ENCODE results near the gene PCYT1B.

PCYT1B gene

DNA sequence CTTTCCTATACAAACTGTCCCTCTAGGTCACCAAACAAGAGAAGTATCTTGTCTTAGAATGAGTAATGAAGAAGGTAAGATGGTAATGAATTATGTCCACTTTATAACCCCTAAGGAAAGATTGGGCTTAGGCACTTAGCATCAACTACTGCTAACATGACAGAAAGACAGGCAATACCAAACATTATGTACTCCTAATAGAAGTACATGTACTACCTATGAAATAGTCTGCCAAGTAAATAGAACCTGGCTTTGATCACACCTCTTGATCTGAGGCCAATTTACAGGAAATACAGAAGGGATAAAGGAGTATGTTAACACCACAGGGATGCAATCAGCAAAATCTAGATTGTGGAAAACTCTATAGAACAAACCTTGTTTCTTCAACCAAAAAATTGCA lies 14.1 kb upstream of the PCYT1B start:
- H3K36me3 ChIP-seq (replicated peaks; ENCODE audit: low read depth, low read length), result no peaks in the 10 kb centered on the region
- no peak overlapping the region for H3K4me3 ChIP-seq (ENCODE audit: low read length)
- no peak overlapping the region for H2AFZ ChIP-seq (ENCODE audit: low read depth, low read length)
- no peaks in the 10 kb centered on the region for H3K9me3 ChIP-seq (ENCODE audit: insufficient read depth, low read length)
- no peak overlapping the region for H3K9ac ChIP-seq (ENCODE audit: low read length)
- no peaks in the 10 kb centered on the region for H3K4me1 ChIP-seq (ENCODE audit: low read length)
- no peaks in the 10 kb centered on the region for H4K20me1 ChIP-seq (ENCODE audit: insufficient read depth, low read length)
- no peak overlapping the region for H3K27ac ChIP-seq (ENCODE audit: low read length)
- H3K79me2 ChIP-seq (ENCODE audit: low read length), result no peaks in the 10 kb centered on the region
- H3K4me2 ChIP-seq (ENCODE audit: low read length), result no peak overlapping the region
- 0 out of 2 replicates have a peak, but pooled peaks cover 3% of the 10 kb centered on the region for H3K27me3 ChIP-seq (ENCODE audit: low read depth, low read length)
- TF ChIP-seq, protein P1, sequence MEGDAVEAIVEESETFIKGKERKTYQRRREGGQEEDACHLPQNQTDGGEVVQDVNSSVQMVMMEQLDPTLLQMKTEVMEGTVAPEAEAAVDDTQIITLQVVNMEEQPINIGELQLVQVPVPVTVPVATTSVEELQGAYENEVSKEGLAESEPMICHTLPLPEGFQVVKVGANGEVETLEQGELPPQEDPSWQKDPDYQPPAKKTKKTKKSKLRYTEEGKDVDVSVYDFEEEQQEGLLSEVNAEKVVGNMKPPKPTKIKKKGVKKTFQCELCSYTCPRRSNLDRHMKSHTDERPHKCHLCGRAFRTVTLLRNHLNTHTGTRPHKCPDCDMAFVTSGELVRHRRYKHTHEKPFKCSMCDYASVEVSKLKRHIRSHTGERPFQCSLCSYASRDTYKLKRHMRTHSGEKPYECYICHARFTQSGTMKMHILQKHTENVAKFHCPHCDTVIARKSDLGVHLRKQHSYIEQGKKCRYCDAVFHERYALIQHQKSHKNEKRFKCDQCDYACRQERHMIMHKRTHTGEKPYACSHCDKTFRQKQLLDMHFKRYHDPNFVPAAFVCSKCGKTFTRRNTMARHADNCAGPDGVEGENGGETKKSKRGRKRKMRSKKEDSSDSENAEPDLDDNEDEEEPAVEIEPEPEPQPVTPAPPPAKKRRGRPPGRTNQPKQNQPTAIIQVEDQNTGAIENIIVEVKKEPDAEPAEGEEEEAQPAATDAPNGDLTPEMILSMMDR (IDR thresholded peaks at IDR 0.05; ENCODE audit: low read depth, low read length), result no peak
- no peak for TF ChIP-seq EZH2phosphoT487 (IDR thresholded peaks at IDR 0.05; ENCODE audit: low read depth)

DNA sequence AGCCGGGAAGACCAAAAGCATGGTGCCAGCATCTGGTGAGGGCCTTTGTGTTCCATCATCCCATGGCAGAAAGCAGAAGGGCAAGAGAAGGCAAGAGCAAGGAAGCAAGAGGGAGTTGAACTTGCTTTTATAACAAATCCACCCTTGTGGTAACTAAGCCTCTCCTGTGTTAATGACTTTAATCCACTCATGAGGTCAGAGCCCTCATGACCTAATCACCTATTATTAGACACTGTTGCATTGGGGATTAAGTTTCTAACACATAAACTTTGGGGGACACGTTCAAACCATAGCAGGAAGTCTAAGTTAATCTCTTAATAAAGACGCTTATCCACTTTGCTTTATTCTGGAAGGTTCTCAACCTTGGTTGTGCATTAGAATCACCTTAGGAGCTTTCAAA lies 12.5 kb upstream of the PCYT1B start:
- Histone ChIP-seq H3K9me3 (ENCODE audit: insufficient read depth, low read length) (no peaks in the 10 kb centered on the region), H3K4me2 (ENCODE audit: low read length) (no peak overlapping the region), H3K79me2 (ENCODE audit: low read length) (no peaks in the 10 kb centered on the region), H3K27me3 (ENCODE audit: low read depth, low read length) (0 out of 2 replicates have a peak, but pooled peaks cover 3% of the 10 kb centered on the region), H3K36me3 (replicated peaks; ENCODE audit: low read depth, low read length) (no peaks in the 10 kb centered on the region), H4K20me1 (ENCODE audit: insufficient read depth, low read length) (no peaks in the 10 kb centered on the region), H3K4me1 (ENCODE audit: low read length) (no peaks in the 10 kb centered on the region), H2AFZ (ENCODE audit: low read depth, low read length) (no peak overlapping the region), H3K9ac (ENCODE audit: low read length) (no peak overlapping the region), H3K27ac (ENCODE audit: low read length) (no peak overlapping the region), H3K4me3 (ENCODE audit: low read length) (no peak overlapping the region)
- no peak for TF ChIP-seq EZH2phosphoT487 (IDR thresholded peaks at IDR 0.05; ENCODE audit: low read depth)
- TF ChIP-seq, protein P1 (IDR thresholded peaks at IDR 0.05; ENCODE audit: low read depth, low read length), result no peak

DNA sequence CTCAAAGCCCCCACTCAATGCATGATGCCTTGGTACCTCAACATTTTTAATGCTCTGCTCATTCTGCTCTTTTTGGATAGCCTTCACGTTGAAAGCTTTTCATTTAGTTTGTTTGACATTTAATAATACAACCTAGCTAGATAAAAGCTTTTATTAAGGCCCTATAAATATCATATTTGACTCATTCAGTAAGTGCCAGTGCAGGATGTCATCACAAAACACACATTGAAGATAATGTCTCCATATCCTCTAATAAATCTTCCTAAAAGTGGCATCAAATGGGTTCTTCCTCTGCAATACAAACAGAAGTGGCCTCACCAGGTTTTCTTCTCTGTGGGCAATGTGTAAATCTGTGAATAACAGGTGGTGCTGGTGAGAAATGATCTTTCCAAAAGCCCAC lies 12.0 kb upstream of the PCYT1B start:
- TF ChIP-seq, protein P1 (IDR thresholded peaks at IDR 0.05; ENCODE audit: low read depth, low read length), result no peak
- TF ChIP-seq EZH2phosphoT487 (IDR thresholded peaks at IDR 0.05; ENCODE audit: low read depth), result no peak
- Histone ChIP-seq H2AFZ (ENCODE audit: low read depth, low read length) (no peak overlapping the region), H3K79me2 (ENCODE audit: low read length) (no peaks in the 10 kb centered on the region)

DNA sequence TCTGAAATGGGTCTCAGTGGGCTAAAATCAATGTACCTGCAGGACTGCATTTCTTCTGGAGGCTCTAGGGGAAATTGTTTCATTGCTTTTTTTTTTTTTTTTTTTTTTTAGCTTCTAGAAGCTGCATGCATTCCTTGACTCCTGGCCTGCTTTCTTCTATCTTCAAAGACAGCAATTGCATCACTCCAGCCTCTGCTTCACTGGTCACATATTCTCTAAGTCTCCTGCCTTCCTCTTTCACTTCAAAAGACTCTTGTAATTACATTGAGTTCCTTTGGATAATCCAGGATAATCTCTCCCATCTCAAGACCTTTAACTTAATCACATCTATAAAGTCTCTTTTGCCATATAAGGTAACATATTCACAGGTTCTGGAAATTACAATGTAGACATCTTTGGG lies 11.3 kb upstream of the PCYT1B start:
- H3K27ac ChIP-seq (ENCODE audit: low read length), result no peak overlapping the region
- H3K4me2 ChIP-seq (ENCODE audit: low read length), result no peak overlapping the region
- no peaks in the 10 kb centered on the region for H3K36me3 ChIP-seq (replicated peaks; ENCODE audit: low read depth, low read length)
- H3K9me3 ChIP-seq (ENCODE audit: insufficient read depth, low read length), result no peaks in the 10 kb centered on the region
- no peaks in the 10 kb centered on the region for H3K79me2 ChIP-seq (ENCODE audit: low read length)
- 0 out of 2 replicates have a peak, but pooled peaks cover 3% of the 10 kb centered on the region for H3K27me3 ChIP-seq (ENCODE audit: low read depth, low read length)
- no peaks in the 10 kb centered on the region for H3K4me1 ChIP-seq (ENCODE audit: low read length)
- H3K4me3 ChIP-seq (ENCODE audit: low read length), result no peak overlapping the region
- no peak overlapping the region for H2AFZ ChIP-seq (ENCODE audit: low read depth, low read length)
- H4K20me1 ChIP-seq (ENCODE audit: insufficient read depth, low read length), result no peaks in the 10 kb centered on the region
- TF ChIP-seq, protein P1 (IDR thresholded peaks at IDR 0.05; ENCODE audit: low read depth, low read length), result no peak
- no peak for TF ChIP-seq EZH2phosphoT487 (IDR thresholded peaks at IDR 0.05; ENCODE audit: low read depth)
- no peak overlapping the region for H3K9ac ChIP-seq (ENCODE audit: low read length)

More for the DNA sequence above, 12.0 kb upstream of the PCYT1B start:
- Histone ChIP-seq H3K4me2 (ENCODE audit: low read length) (no peak overlapping the region), H3K9ac (ENCODE audit: low read length) (no peak overlapping the region), H4K20me1 (ENCODE audit: insufficient read depth, low read length) (no peaks in the 10 kb centered on the region), H3K36me3 (replicated peaks; ENCODE audit: low read depth, low read length) (no peaks in the 10 kb centered on the region), H3K4me1 (ENCODE audit: low read length) (no peaks in the 10 kb centered on the region), H3K9me3 (ENCODE audit: insufficient read depth, low read length) (no peaks in the 10 kb centered on the region), H3K4me3 (ENCODE audit: low read length) (no peak overlapping the region), H3K27me3 (ENCODE audit: low read depth, low read length) (0 out of 2 replicates have a peak, but pooled peaks cover 3% of the 10 kb centered on the region), H3K27ac (ENCODE audit: low read length) (no peak overlapping the region)
